ENCODE results near the gene JAK1.

DNA sequence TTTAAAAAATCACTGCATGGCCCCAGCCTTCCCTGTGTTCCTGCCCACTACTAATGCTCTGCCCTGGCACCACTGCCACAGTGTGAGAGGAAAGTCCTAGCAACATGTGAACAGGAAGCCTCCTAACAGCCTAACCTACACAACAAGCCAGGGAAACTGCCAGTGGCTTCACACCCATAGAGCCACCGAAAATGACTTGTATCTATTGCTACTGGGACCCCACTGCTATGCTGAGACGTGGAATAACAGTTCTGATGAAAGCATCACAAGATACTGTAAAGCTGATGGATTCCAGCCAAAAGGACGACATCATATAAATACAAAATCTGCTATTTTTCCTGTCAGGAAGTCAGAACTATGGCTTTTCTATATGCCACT is 74.9 kb downstream of the JAK1 start:
- TF ChIP-seq, protein P1, sequence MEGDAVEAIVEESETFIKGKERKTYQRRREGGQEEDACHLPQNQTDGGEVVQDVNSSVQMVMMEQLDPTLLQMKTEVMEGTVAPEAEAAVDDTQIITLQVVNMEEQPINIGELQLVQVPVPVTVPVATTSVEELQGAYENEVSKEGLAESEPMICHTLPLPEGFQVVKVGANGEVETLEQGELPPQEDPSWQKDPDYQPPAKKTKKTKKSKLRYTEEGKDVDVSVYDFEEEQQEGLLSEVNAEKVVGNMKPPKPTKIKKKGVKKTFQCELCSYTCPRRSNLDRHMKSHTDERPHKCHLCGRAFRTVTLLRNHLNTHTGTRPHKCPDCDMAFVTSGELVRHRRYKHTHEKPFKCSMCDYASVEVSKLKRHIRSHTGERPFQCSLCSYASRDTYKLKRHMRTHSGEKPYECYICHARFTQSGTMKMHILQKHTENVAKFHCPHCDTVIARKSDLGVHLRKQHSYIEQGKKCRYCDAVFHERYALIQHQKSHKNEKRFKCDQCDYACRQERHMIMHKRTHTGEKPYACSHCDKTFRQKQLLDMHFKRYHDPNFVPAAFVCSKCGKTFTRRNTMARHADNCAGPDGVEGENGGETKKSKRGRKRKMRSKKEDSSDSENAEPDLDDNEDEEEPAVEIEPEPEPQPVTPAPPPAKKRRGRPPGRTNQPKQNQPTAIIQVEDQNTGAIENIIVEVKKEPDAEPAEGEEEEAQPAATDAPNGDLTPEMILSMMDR (IDR thresholded peaks at IDR 0.05; ENCODE audit: low read depth, low read length), result no peak
- TF ChIP-seq EZH2phosphoT487 (IDR thresholded peaks at IDR 0.05; ENCODE audit: low read depth), result no peak

Measured in OCI-LY3 (cell line).